Natural killer cell (primary cell): Measurements from ENCODE around the gene KRT79. TPM values are rescaled to one million over a fixed set of nuclear protein-coding genes. Genes with fewer than 3 reads are reported as not detected.

ENCODE experiments used
- ATAC-seq, 3 donors: fragments of 150-1000 bp in 2 of 3; fragments of 200-7000 bp in 1 of 3; cut with Tn5 transposase; 1 replicate in 1 of 3; 2 replicates in 2 of 3; pipeline ENCODE4 v1.10.0; 2021; ENCODE audit warnings: mild to moderate bottlenecking in 2 of 3, moderate library complexity in 2 of 3
- DNase-seq, 2 donors: peaks; one replicate each; pipeline versions ENCODE4 v3.0.0 to v3.0.0-alpha.2; 2013 to 2021; ENCODE audit warnings: mixed read lengths in 1 of 2
- H3K27ac ChIP-seq: one replicate; pipeline ENCODE4 v1.5.1; 2013; ENCODE audit warnings: mild to moderate bottlenecking, low read length
- H3K27me3 ChIP-seq: one replicate; pipeline ENCODE4 v1.6.1; 2013; ENCODE audit warnings: low read length; ENCODE audit not compliant: control insufficient read depth, insufficient read depth
- H3K36me3 ChIP-seq: one replicate; pipeline ENCODE4 v1.6.1; 2013; ENCODE audit warnings: low read length; ENCODE audit not compliant: control insufficient read depth, insufficient read depth
- H3K4me1 ChIP-seq: one replicate; pipeline ENCODE4 v1.6.1; 2013; ENCODE audit warnings: low read length; ENCODE audit not compliant: control insufficient read depth, insufficient read depth
- H3K4me3 ChIP-seq: one replicate; pipeline ENCODE4 v1.5.1; 2013; ENCODE audit warnings: low read length
- H3K9me3 ChIP-seq: one replicate; pipeline ENCODE4 v1.6.1; 2013; ENCODE audit warnings: low read length; ENCODE audit not compliant: control insufficient read depth, insufficient read depth
- H3K27ac Mint-ChIP-seq, 2 donors: one replicate each; pipeline ENCODE4 v1.8.0; 2022; ENCODE audit warnings: mild to moderate bottlenecking in 2 of 2, mixed read lengths in 2 of 2, moderate library complexity in 1 of 2
- H3K27me3 Mint-ChIP-seq, 2 donors: one replicate each; pipeline ENCODE4 v1.8.0; 2022; ENCODE audit warnings: low read depth in 2 of 2, mixed read lengths in 2 of 2
- H3K36me3 Mint-ChIP-seq: one replicate; pipeline ENCODE4 v1.8.0; 2022; ENCODE audit warnings: mixed read lengths
- H3K4me1 Mint-ChIP-seq, 2 donors: one replicate each; pipeline ENCODE4 v1.8.0; 2022; ENCODE audit warnings: mixed read lengths in 2 of 2
- H3K4me3 Mint-ChIP-seq: one replicate; pipeline ENCODE4 v1.8.0; 2022; ENCODE audit warnings: mild to moderate bottlenecking, moderate library complexity, mixed read lengths
- H3K9me3 Mint-ChIP-seq, 2 donors: one replicate each; pipeline ENCODE4 v1.8.0; 2022; ENCODE audit warnings: mixed read lengths in 2 of 2
- whole genome bisulfite sequencing: methylation state at CpG from one replicate; pipeline ENCODE4 v1.1.7; 2013; ENCODE audit warnings: missing lambda C conversion rate; ENCODE audit not compliant: insufficient coverage; 5-methylcytosine and 5-hydroxymethylcytosine counted together
- intact Hi-C: fragments of 100-400 bp; cut with micrococcal nuclease; formaldehyde crosslinking; loops from one replicate; pipeline ENCODE4 v1.14.2; 2022
- total RNA-seq, 4 donors: library from RNA; stranded (reverse); fragments of 120-200 nt in 1 of 4; gene quantifications; one replicate each; pipeline versions ENCODE4 v1.2.3 to v1.2.4, GENCODE V29; 2013 to 2022
- TF ChIP-seq, protein P1 (sequence below): fragments of 200-600 bp; IDR thresholded peaks from one replicate; pipeline ENCODE4 v1.8.0; 2022; ENCODE audit warnings: antibody characterized with exemption

KRT79 gene
- total RNA-seq, 3 donors from 2014 or later (not counting 1 experiment from before 2014, with no cell fraction given), result 0.18 TPM; not detected in 2

- ATAC-seq (no peak), DNase-seq (no peak)
- peaks cover 8% of the 10 kb centered on the region for H3K27me3 ChIP-seq
- no peaks in the 10 kb centered on the region for H3K9me3 ChIP-seq
- Mint-ChIP-seq H3K27me3 (peaks cover 19 to 27% of the 10 kb centered on the region in 2 donors), H3K27ac (no peak overlapping the region), H3K4me3 (no peak overlapping the region), H3K9me3 (no peaks in the 10 kb centered on the region), H3K36me3 (no peaks in the 10 kb centered on the region), H3K4me1 (peaks cover 9 to 16% of the 10 kb centered on the region in 2 donors)
- no peak overlapping the region for H3K27ac ChIP-seq
- WGBS, result 77% methylated on average over 5 of the region's 5 CpGs
- no peaks in the 10 kb centered on the region for H3K36me3 ChIP-seq
- H3K4me1 ChIP-seq, result peaks cover 6% of the 10 kb centered on the region
- TF ChIP-seq, protein P1, sequence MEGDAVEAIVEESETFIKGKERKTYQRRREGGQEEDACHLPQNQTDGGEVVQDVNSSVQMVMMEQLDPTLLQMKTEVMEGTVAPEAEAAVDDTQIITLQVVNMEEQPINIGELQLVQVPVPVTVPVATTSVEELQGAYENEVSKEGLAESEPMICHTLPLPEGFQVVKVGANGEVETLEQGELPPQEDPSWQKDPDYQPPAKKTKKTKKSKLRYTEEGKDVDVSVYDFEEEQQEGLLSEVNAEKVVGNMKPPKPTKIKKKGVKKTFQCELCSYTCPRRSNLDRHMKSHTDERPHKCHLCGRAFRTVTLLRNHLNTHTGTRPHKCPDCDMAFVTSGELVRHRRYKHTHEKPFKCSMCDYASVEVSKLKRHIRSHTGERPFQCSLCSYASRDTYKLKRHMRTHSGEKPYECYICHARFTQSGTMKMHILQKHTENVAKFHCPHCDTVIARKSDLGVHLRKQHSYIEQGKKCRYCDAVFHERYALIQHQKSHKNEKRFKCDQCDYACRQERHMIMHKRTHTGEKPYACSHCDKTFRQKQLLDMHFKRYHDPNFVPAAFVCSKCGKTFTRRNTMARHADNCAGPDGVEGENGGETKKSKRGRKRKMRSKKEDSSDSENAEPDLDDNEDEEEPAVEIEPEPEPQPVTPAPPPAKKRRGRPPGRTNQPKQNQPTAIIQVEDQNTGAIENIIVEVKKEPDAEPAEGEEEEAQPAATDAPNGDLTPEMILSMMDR, result no peak
- no peak overlapping the region for H3K4me3 ChIP-seq
- intact Hi-C loops, result no loop called here
Observed at GRCh38 chr12:52794479-52795331, 39.4 kb downstream of the KRT79 start.

- H3K9me3 Mint-ChIP-seq, result no peaks in the 10 kb centered on the region
- intact Hi-C loops, result no loop called here
- H3K36me3 Mint-ChIP-seq, result no peaks in the 10 kb centered on the region
- WGBS, result 80% methylated on average over 10 of the region's 10 CpGs
- H3K4me1 Mint-ChIP-seq, result peaks cover 15 to 25% of the 10 kb centered on the region in 2 donors
- Histone ChIP-seq H3K4me1 (peaks cover 6% of the 10 kb centered on the region), H3K27me3 (peaks cover 15% of the 10 kb centered on the region), H3K9me3 (no peaks in the 10 kb centered on the region), H3K36me3 (no peaks in the 10 kb centered on the region), H3K27ac (no peak overlapping the region), H3K4me3 (no peak overlapping the region)
- TF ChIP-seq, protein P1, result no peak
- H3K27ac Mint-ChIP-seq, result no peak overlapping the region
- H3K27me3 Mint-ChIP-seq, result peaks cover 42 to 43% of the 10 kb centered on the region in 2 donors
- DNase-seq (no peak), ATAC-seq (no peak)
- no peak overlapping the region for H3K4me3 Mint-ChIP-seq
Observed at GRCh38 chr12:52792185-52793029, 41.7 kb downstream of the KRT79 start.

GRCh38 chr12:52791271-52792184, 42.6 kb downstream of the KRT79 start:
- no peak overlapping the region for H3K27ac Mint-ChIP-seq
- no peak for DNase-seq
- TF ChIP-seq, protein P1, result no peak
- Histone ChIP-seq H3K36me3 (no peaks in the 10 kb centered on the region), H3K9me3 (no peaks in the 10 kb centered on the region), H3K27ac (no peak overlapping the region), H3K4me3 (no peak overlapping the region), H3K27me3 (peaks cover 15% of the 10 kb centered on the region), H3K4me1 (peaks cover 6% of the 10 kb centered on the region)
- 97% methylated on average over 12 of the region's 12 CpGs for whole genome bisulfite sequencing
- no peaks in the 10 kb centered on the region for H3K36me3 Mint-ChIP-seq
- no peak overlapping the region for H3K4me3 Mint-ChIP-seq
- H3K4me1 Mint-ChIP-seq, result peaks cover 15 to 25% of the 10 kb centered on the region in 2 donors
- intact Hi-C loops, result no loop called here
- peaks cover 42 to 47% of the 10 kb centered on the region in 2 donors for H3K27me3 Mint-ChIP-seq
- no peak for ATAC-seq
- H3K9me3 Mint-ChIP-seq, result no peaks in the 10 kb centered on the region
